Measurements from ENCODE around the gene KLHL35.

The KLHL35 gene, protein sequence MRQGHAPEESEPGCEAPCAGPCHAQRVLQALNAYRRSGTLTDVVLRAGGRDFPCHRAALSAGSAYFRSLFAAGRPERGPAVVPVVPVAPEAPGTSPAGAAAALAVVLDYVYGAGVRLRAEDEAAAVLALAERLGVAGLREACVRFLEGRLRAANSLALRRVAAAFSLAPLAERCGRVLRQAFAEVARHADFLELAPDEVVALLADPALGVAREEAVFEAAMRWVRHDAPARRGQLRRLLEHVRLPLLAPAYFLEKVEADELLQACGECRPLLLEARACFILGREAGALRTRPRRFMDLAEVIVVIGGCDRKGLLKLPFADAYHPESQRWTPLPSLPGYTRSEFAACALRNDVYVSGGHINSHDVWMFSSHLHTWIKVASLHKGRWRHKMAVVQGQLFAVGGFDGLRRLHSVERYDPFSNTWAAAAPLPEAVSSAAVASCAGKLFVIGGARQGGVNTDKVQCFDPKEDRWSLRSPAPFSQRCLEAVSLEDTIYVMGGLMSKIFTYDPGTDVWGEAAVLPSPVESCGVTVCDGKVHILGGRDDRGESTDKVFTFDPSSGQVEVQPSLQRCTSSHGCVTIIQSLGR

DNA sequence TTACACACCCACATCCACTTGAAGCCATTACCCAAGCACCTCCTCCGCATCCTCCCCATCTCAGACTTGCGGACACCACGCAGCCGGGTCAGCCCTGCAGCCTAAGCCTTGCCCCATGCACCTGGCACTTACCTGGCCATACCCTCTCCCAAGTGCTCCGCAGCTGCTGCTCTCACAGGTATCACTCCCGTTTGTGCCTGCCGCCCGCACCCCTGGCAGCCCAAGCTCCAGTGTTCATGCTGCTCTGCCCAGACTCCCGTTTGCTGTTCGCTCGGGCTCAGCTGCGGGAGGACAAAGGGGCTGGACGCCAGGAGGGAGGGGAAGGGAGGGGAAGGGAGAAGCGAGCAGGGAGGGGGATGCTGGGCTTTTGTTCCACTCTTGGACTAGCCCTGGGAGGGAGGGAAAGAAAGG lies at the start of gene KLHL35:
TSS of gene KLHL35 (minus strand) at position 293 of the 411 bp plus-strand sequence. CDS start 2,574 bp downstream, outside the sequence.
- FAIRE-seq: no peak

DNA sequence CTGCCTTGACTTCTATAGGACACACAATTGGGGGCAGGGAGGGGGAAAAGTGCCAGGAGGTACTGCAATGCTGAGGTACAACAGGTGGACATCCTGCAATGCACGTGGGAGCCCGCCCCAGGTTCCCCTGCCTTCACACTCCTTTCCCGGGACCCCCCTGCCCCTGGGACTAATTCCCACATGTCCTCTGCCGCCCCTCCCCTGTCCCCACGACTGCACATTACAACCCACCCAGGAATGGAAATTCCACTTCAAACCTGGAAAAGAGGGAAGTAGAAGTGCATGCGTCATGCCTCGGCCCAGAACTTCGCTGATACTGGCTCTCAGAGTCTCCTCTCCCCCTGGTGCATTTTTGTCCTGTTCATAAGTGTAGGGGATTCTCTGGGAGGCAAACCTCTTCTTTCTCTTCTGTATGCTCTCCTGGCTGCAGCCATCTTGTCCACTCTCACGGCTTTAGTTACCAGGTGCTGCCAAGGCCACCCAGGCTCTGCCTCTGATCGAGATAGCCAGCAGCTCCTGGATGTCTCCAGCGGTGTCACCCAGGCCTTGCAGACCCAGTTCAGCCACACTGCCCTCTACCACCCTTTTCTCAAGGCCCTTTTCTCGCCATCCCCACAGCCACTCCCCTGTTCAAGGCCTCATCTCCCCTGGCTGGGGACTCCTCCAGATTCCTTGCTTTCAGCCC lies 49.1 kb upstream of the KLHL35 start:
- FAIRE-seq: no peak

DNA sequence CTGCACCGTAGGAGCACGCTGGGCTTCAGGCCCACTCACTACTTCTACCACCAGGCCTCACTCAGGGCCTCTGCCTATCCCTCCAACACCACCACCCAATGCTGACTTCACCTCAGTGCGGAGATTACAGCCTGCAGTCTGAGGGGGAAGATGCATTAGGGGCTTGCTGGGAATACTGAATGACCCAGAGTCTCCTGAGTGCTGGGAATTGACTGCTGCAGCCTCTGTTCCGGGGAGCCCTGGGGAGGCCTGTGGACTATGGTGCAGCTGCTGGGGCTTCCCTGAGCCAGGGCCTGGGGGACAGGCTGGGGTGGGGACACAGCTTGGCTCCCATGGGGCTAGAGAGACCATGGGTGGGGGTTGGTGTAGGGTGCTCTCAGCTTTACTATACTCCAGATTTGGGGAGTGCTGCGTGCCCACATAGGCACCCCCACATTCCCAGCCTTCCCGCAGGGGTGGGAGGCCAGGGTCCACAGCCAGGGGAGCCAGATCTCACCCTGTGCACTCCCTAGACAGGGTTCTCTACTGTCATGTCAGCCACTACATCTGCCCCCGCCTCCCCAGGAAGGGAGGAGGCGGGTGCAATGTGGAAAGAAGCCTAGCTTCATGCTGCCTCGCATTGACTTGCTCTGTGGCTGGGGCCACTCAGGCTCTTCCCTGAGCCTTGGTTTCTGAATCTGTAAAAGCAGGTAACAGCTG lies 48.4 kb upstream of the KLHL35 start:
- no peak for FAIRE-seq

DNA sequence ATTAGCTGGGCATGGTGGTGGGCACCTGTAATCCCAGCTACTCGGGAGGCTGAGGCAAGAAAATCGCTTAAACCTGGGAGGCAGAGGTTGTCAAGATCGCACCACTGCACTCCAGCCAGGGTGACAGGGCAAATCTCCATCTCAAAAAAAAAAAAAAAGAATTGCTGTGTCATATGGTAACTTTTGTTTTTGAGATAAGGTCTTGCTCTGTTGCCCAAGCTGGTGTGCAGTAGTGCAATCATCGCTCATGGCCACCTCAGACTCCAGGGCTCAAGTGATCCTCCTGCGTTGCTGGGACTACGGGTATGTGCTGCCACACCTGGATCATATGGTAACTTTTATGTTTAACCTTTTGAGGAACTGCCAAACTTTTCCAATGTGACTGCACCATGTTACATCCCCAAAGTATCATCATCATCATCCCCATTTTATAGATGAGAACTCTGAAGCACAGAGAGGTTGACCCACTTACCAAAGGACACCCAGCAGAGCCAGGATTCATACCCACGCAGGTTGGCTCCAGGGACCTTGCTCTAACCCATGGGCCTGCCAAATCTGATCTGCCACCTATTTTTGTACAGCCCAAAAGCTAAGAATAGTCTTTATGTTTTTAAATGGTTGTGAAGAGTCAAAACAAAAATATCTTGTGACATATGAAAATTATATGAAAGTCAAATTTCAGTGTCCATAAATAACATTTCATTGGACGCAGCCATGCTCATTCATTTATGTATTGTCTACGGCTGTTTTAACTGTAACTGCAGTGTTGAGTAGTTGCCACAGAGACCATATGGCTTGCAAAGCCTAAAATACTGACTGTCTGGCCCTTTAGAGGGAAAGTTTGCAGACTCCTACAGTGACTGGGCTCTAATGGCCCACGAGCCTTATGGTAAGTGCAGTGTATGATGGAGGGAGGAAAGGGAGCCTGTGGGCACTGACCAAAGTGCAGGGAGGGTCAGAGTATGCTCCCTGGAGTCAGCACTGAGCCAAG lies 47.5 kb upstream of the KLHL35 start:
- no peak for FAIRE-seq

DNA sequence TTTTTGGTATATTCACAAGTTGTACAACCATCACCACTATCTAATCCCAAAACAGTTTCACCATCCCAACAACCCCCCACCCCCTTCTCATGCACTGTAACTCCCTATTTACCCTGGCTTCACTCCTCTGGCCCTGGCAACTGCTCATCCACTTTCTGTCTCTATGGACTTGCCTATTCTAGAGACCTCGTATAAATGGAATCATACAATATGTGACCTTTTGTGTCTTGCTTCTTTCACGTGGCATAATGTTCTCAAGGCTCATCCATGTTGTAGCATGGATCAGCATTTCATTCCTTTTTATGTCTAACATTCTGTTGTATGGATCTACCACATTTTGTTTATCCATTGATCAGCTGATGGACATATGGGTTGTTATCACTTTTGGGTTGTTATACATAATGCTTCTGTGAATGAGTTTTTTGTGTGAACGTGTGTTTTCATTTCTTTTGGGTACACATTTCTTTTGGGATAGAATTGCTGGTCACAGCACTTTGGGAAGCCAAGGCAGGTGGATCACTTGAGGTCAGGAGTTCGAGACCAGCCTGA lies 46.7 kb upstream of the KLHL35 start:
- FAIRE-seq: no peak

DNA sequence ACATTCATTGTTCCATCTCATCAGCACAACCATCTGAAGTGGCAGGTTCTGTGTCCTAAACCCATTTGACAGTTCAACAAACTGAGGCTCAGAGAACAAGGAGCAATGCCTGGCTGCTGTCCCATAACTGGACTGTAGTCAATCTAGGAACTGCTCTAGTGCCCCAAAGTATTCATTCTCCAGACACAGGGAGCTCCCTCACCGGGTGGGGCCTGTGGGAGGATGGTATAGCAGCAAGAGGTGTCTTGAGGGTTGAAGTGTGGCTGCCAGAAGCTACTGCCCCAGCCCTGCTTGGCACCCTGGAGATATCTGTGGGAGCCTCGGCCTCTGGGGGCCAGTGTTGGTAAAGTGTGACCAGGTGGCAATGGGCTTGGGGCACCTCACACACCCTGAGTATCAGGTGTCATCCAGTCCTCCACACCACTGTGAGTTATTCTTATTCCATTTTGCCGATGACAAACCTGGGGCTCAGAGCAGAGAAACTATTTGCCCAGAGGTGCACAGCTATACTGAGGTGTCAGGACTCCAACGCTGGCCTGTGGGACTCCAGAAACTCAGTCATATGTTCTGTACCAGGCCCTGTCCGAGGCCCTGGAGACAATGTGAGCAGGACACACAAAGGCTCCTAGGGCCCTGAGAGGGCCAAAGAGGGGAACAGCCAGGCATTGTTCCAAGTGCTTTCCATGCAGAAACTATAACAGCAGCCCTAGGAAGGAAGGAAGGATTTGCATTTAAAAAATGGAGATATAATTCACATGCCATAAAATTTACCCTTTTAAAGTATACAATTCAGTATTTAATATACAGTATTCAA lies 46.0 kb upstream of the KLHL35 start:
- FAIRE-seq: no peak

DNA sequence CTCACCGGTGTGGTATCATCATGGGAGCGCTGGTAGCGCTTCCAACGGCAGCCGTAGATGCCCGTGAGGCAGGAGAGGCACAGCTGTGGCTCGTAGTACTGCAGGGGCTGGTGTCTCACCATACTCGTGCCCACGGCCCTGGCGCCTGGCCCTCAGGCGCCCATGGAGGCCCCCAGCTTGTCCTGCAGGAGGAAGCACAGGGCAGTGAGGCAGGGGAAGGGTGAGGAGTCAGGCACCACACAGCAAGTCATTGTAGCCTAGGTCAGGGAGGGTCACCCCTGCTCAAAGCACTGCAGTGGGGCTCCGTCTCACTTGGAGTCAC lies 44.6 kb upstream of the KLHL35 start:
- FAIRE-seq: no peak

DNA sequence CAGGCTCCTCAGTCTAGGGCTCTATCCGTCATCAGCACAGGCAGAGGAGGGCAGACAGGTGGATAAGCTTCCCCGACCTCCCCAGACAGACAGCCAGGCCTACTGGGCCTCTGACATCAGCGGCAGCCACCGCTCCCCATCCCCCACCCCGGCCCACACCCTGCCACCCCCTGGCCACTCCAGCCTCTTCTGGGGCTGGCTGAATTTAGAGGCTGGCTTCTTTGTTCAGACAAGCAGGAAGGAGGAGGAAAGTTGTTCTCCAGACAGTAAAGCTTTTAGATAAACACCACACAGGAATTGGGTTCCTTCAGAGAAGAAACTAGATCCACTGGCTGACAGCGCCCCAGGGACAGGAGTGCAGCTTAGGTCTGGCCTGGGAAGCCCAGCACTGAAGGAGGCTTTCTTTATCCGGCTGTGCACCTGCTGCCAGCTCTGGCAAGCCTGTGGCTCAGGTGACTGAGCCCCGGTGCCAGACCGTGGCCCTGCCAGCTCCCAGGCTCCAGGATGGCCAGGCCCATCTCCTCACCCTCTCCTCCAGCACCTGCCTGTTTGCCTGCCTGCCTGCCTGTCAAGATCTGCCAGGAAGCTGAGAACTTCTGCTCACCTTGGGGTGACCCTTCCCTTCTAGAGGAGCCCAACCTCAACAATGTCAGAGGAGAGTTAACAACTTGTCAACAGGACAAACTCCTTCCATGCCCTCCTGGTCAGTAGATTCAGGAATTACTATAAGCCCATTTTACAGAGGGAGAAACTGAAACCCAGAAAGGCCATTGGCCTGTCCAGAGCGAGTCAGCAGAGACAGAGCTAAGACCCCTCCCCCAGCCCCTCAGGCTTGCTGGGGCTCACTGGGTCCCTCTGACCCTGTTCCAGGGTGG lies 44.0 kb upstream of the KLHL35 start:
- no peak for FAIRE-seq

DNA sequence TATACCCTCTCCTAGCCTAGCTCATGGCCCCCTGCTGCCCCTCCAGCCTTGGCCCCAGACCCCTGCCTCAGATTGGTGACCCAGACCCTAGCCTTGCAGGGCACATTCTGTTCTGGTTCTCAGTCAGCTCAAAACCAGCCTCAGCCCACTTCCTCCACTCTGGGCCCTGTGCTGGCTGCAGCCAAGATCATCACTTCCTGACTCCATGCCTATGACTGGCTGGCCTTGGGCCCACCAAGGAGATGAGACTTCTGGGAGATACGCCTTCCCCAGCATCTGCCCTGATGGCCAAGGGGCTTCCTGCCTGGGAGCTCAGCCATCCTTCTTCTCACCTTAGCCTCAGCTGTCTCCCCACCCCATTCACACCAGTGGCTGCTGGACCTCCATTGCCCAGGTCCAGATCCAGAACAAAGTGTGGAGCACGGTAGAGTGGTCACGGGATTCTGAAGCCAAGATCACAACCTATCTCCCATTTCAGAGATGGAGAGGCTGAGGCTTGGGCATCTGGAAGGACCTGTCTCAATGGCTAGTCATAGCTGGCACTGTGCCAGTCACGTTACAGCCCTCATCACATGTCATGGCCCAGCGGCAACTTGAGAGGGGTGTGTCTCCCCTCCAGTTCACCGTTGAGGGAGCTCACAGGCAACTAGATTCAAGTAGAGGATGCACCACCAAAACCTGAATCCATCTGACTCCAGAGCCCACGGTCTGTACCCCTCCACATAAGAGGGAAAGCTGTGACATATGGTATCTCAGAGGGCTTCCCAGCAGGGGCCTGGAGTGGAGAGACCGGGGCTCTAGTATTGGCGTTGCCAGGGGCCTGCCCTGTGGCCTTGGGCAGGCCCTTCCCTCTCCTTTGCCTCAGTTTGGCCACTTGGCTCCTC lies 43.0 kb upstream of the KLHL35 start:
- no peak for FAIRE-seq

DNA sequence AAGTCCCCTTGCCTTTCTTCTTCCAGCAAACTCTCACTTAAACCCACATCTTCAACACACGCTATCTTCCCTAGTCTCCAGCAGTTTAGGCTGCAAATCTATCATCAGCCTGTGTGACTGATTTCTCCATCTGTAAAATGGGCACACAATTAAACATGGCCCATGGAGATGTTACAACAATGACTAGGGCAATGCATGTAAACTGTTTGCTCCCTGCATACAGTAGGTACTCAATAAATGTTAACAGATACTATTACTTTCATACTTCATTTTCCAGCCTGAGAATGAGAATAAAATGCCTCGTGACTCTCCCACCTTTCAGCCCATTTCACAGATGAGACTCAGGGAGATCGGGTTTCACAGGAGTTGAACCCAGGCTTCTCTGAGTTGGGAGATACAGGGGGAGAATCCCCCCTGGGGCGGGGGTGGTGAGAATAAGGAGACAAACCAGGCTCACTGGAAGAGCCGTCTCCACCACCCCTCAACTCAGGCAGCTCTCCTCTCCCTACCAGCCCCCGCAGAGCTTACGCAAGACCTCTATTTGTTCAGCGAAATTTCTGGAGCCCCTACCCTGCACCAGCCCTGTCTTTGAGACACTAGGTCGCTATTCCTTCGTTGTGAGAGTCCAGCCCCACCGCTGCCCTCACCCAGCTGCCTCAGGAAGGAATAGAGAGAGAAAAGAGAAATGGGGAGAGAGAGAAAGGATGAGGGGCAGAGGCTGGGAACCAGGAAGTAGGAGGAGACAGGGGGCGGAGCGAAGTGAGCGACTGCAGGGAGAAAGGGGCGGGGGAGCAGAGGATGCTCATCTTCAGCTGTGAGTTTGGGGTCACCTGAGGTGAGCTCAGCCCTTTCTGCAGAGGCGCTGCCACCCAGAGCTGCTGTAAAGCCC lies 42.1 kb upstream of the KLHL35 start:
- no peak for FAIRE-seq

DNA sequence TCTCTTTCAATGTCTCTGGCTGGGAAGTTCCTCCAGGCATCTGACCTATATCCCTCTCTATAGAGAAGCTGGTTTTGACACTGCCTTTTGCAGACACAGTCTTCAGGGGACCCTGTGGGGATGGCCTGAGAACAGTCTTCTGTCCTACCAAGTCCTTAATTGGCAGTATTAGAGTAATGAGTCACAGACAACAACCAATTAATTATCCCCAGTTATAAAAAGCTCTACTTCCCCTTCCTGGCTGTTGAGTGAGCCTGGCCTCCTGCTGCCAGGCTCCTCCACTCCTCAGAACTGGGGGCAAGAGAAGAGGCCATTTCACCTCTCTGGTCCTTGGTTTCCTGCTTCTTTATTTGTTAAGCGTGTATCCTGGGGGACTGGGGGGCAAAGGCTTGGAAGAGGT lies 41.2 kb upstream of the KLHL35 start:
- no peak for FAIRE-seq

DNA sequence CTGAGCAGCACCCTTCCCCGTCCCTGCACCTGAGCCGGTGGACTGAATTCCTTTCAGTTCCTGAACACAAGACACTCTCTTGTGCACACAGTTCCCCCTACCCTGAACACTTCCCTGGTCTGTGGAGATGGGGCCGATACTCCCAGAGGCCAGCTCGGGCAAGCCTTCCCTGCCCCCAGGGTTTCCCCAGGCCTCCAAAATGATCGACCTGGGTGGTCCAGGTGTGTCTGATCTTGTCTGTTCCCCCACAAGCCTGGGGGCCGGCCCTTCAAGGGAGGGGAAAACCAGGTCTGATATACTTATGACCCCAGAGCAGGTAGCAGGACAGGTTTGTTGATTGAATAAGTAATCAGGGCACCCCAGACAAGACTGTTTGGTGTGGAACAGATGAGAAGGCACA lies 40.7 kb upstream of the KLHL35 start:
- no peak for FAIRE-seq

DNA sequence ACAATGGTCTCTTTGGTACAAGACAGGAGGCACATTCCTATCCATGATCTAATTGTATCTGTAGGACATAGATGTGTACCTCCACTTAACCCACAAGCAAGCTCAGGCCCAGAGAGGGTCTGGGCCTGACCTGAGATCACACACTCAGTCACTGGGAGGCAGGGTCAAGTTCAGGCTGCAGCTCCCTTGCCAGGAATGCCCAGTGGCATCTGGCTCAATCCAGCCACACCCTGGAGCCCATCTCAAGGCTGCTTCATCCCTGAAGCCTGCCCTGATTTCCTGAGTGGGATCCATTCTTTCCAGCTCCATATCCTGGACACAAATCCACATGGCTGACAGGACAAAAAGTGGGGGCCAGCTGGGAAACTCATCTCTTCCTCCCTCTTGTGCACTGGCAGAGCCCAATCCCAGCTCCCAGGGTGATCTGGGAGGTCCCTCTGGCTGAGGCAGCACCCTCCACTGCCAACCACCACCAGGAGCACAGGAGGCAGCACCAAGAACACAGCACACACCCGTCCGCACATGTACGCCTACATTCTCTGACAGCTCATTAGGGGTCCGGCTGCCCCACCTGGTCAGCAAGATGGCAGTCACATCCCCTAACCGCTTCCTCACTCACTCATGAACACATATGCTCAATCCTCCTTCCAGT lies 39.2 kb upstream of the KLHL35 start:
- no peak for FAIRE-seq

DNA sequence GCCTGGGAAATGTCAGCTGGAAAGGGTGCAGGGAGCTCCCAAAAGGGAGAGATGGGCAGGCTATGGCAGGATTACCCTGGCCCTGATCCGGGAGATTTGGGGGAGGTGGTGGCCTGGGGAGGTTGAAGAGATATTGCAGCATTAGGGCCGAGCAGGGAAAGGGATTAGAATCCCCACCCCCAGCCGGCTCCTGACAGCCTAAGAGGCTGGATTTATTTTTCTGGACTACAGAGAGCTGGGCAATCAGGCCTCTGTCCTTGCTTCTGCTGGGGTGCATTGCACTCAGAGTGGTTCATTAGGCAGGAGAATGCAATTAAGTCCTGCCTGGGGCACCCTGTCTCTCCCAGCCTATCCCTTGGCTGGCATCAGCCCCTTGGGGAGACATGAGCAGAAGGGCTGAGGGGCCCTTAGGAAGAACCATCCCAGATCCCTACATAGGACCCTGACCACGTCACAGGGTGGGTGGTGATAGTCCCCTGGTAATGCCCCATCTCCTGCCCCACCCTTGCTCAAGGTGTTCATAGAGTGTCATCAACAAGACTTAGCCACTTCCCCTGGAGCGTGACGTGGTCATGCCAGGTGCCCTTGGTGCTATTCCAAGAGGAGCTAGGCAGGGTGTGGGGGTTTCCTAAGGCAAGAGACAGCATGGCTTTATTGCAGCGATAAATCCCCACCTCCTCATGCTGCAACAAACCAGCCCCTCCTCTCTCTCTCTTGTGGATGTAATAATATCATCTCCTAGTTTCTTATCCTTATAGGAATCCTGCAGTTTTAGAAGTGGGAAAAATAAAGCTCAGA lies 38.4 kb upstream of the KLHL35 start:
- no peak for FAIRE-seq

DNA sequence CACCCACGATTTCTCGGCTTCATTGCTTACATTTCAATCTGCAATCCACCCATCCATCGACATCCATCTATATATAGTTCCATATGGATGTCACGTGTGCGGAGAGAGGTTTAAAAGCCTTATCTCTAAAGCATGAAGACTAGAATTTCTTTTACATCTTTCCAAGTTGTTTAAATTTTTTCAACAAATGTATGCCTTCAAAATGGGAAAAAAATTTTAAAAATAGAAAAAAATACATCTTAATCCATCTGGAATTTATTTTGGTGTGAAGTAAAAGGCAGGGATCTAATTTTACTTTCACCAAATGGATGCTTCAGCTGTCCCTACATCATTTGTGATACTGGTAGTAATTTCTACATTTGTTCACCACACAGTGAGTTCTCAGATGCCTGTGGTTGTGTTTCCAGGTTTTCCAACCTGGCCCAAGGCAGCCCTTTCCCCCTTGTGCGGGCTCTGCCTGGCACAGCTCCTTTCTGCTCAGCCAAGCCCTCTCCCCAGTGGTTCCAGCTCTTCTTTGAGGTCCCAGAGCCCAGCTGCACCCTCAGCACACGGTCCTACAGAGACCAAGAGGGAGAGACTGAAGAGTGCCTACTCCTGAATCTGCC lies 37.6 kb upstream of the KLHL35 start:
- no peak for FAIRE-seq

DNA sequence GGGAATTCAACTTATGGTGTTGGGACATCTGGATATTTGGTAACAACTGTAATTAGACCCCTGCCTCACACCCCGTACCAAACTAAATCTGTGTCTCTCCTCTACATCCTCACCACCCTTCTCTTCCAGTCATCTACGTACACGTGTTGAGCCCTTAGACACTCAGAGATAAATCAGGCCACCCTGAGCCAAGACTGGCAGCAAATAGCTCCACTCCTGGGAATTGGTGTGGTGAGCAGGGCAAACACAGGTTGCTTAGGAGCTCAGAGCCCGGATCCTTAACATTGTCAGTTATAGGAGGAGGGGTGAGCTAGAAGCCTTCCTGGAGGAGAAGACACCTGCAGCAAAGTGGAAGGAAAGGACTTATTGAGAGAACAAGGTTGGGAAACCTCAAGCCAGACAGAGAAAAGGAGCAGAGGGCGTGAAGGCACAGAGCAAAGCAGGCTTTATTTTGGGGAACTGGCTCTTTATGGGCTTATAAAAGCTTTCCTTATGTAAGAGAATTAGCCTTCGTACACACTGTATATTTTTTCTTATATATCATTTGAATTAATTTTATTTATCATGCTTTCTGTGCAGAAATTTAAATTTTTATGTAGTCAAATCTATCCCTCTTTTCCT lies 36.9 kb upstream of the KLHL35 start:
- no peak for FAIRE-seq

Measured in A204.1 (cell line).